ENCODE data around the gene MS4A13. TPM values are rescaled to one million over a fixed set of nuclear protein-coding genes. Genes with fewer than 3 reads are reported as not detected.

Gene MS4A13
- total RNA-seq, 1 experiment from 2014 or later = not detected

- Histone ChIP-seq H2BK15ac (ENCODE audit: low read depth, low read length) (no peak overlapping the region), H3K9me3 (ENCODE audit: control insufficient read depth, low read depth, low read length) (no peaks in the 10 kb centered on the region), H4K8ac (replicated peaks; ENCODE audit: insufficient read length, low read depth, low read length) (no peak overlapping the region), H4K20me1 (ENCODE audit: control insufficient read depth, insufficient read depth, insufficient read length) (no peaks in the 10 kb centered on the region), H4K5ac (ENCODE audit: insufficient read length, low read depth, low read length) (no peak overlapping the region), H3K4me1 (ENCODE audit: insufficient read depth, low read length) (no peaks in the 10 kb centered on the region), H2BK20ac (ENCODE audit: low read depth, low read length, poor library complexity, severe bottlenecking) (no peak overlapping the region), H3K4me2 (ENCODE audit: insufficient read depth, insufficient read length, low read length) (no peak overlapping the region), H2BK5ac (ENCODE audit: insufficient read length, low read length) (no peak overlapping the region), H3K79me1 (ENCODE audit: insufficient read depth, low read depth, low read length, poor library complexity, severe bottlenecking) (no peaks in the 10 kb centered on the region), H2BK12ac (ENCODE audit: insufficient read length, low read depth, low read length) (no peak overlapping the region), H2BK120ac (ENCODE audit: low read depth, low read length, poor library complexity, severe bottlenecking) (no peak overlapping the region), H3K23me2 (ENCODE audit: insufficient read length, low read depth, low read length, poor library complexity, severe bottlenecking) (no peaks in the 10 kb centered on the region), H3K18ac (ENCODE audit: insufficient read length, low read depth, low read length) (no peak overlapping the region), H3K27me3 (ENCODE audit: insufficient read depth, low read length) (no peaks in the 10 kb centered on the region; the same call in 1 of the 2 replicates), H3T11ph (ENCODE audit: low read length) (no peak overlapping the region), H3K23ac (ENCODE audit: insufficient read length, low read depth, low read length) (no peak overlapping the region), H3K14ac (ENCODE audit: insufficient read depth, low read length) (no peak overlapping the region), H4K91ac (ENCODE audit: insufficient read length, low read depth, low read length) (no peak overlapping the region), H3K79me2 (ENCODE audit: insufficient read depth, low read length) (no peaks in the 10 kb centered on the region; the same call in 1 of the 2 replicates), H3K9ac (ENCODE audit: extremely low read depth, insufficient read length, low read length) (no peak overlapping the region), H2AFZ (ENCODE audit: low read length) (no peak overlapping the region), H2AK5ac (ENCODE audit: insufficient read length, low read length) (no peak overlapping the region), H3K4ac (ENCODE audit: low read depth, low read length) (no peak overlapping the region), H3K56ac (ENCODE audit: insufficient read length, low read depth, low read length) (no peak overlapping the region), H3K27ac (ENCODE audit: insufficient read length, low read depth, low read length) (no peak overlapping the region)
- no peak for DNase-seq
- Mint-ChIP-seq H3K4me3 (no peak overlapping the region), H3K27me3 (ENCODE audit: low read depth) (no peaks in the 10 kb centered on the region; the same call in 1 of the 2 replicates), H3K36me3 (ENCODE audit: insufficient read depth in 1 of 3, low read depth in 3 of 3) (peaks cover 0 to 3% (median 0%) of the 10 kb centered on the region in 3 experiments; a peak in 2 of 7 replicates), H3K9me3 (peaks cover 6 to 10% of the 10 kb centered on the region in 2 experiments; a peak in 4 of 5 replicates), H3K27ac (no peak overlapping the region), H3K4me1 (no peaks in the 10 kb centered on the region)
- no peak for TF ChIP-seq CTCF (conservative IDR thresholded peaks at IDR 0.05)
- no CpG with 5 or more reads among the region's 5 CpGs for WGBS (ENCODE audit: extremely low coverage, insufficient read length, low lambda C conversion rate)
These were observed 28.9 kb downstream of the MS4A13 start for GRCh38 chr11:60544077-60544476.
